Stomach smooth muscle (tissue), 2 donors: ENCODE data around the gene ZNF785.
"Not testable (repeated sequence)": the region's sequence is repeated elsewhere in the genome, so short reads cannot be mapped to it uniquely, and the experiment has no call there.

Experiments used
- H3K27ac ChIP-seq: one replicate; pipeline ENCODE4 v1.7.0; 2013; ENCODE audit warnings: mild to moderate bottlenecking, low read length, inconsistent platforms
- H3K27me3 ChIP-seq, 2 donors: one replicate each; pipeline ENCODE4 v1.7.0; 2013; ENCODE audit warnings: low read length in 2 of 2; ENCODE audit not compliant: insufficient read depth in 2 of 2, control insufficient read depth in 1 of 2
- H3K36me3 ChIP-seq, 2 donors: one replicate each; pipeline ENCODE4 v1.7.0; 2013; ENCODE audit warnings: low read length in 2 of 2; ENCODE audit not compliant: control insufficient read depth in 2 of 2, insufficient read depth in 2 of 2
- H3K4me1 ChIP-seq: one replicate; pipeline ENCODE4 v1.7.0; 2013; ENCODE audit warnings: low read length; ENCODE audit not compliant: control insufficient read depth, insufficient read depth
- H3K4me3 ChIP-seq, 2 donors: one replicate each; pipeline ENCODE4 v1.7.0; 2013; ENCODE audit warnings: low read length in 2 of 2
- H3K9ac ChIP-seq, 2 donors: one replicate each; pipeline ENCODE4 v1.7.0; 2013; ENCODE audit warnings: low read length in 2 of 2, mild to moderate bottlenecking in 1 of 2
- H3K9me3 ChIP-seq, 2 donors: one replicate each; pipeline ENCODE4 v1.7.0; 2013; ENCODE audit warnings: low read length in 2 of 2; ENCODE audit not compliant: control insufficient read depth in 2 of 2
- donor health status: healthy.
- donor health status: Pancreatic carcinoma.

The ZNF785 gene

DNA sequence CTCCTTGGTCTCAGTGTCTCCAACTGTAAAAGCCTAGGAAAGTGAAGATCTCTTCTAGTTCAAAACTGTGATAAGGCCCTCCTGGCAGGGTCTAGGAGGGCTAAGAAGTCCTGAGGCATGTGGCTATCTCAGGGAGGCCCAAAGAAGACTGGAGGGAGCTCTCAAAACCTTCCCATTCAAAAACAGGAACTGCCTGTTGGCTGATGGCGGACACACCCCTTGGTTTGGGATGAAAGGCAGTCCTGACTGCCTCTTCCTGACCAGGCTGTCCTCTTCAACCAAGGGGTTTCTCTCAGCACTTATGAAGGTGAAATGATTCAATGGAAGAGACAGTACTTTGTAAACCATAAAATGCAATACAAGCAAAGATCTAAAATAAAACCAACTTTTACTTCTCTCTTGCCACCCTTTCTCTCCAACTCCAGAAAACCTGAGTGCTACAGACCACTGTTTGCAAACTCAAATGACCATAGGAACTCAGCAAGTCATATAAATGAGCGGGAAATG is 32.1 kb downstream of the ZNF785 start:
- no peak overlapping the region for H3K27ac ChIP-seq
- no peak overlapping the region for H3K4me3 ChIP-seq
- H3K27me3 ChIP-seq: no peaks in the 10 kb centered on the region
- no peak overlapping the region for H3K9ac ChIP-seq
- no peaks in the 10 kb centered on the region for H3K9me3 ChIP-seq
- peaks cover 0 to 8% of the 10 kb centered on the region in 2 donors for H3K36me3 ChIP-seq
- peaks cover 9% of the 10 kb centered on the region for H3K4me1 ChIP-seq

DNA sequence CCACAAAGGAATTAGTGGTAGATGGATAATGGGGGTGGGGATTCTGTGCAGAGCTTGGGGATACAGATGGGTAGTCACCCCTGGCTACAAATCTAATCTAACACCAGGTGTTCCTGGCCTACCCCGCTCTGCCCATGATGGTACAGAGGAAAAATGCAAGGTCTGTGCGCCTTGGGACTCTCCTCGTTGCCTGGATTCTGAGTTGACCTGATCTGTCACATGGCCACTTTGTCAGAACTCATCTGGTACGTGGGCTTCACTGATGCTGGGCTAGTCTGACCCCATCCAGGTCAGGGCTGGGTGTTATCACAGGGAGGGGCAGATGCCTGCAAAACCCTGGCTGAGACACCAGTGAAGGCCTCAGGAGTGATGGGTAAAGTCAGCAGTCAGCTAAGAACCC is 32.5 kb downstream of the ZNF785 start:
- H3K27ac ChIP-seq: no peak overlapping the region
- peaks cover 0 to 8% of the 10 kb centered on the region in 2 donors for H3K36me3 ChIP-seq
- peaks cover 9% of the 10 kb centered on the region for H3K4me1 ChIP-seq
- H3K4me3 ChIP-seq: no peak overlapping the region
- no peaks in the 10 kb centered on the region for H3K27me3 ChIP-seq
- H3K9ac ChIP-seq: no peak overlapping the region
- H3K9me3 ChIP-seq: no peaks in the 10 kb centered on the region

DNA sequence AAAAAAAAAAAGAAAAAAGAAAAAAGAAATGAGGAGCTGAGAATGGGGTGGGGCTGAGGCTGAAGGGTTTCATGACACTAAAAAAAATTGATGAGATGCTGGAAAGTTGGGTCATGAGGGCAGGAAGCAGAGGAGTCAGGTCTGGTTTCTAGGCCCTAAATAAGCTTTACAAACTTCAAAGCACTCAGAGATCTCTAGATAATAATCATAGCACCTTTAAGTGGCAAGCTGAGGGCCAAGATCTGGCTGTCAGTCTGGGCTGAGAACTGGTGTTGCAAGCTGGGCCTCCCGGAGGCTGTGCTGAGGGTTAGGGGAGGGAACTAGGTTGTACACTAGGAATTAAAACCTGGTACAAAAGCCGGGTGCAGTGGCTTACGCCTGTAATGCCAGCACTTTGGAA is 33.7 kb downstream of the ZNF785 start:
- Histone ChIP-seq H3K4me3 (no peak overlapping the region), H3K36me3 (peaks cover 0 to 8% of the 10 kb centered on the region in 2 donors), H3K9me3 (no peaks in the 10 kb centered on the region), H3K27ac (no peak overlapping the region), H3K27me3 (no peaks in the 10 kb centered on the region), H3K9ac (no peak overlapping the region), H3K4me1 (no peaks in the 10 kb centered on the region)

DNA sequence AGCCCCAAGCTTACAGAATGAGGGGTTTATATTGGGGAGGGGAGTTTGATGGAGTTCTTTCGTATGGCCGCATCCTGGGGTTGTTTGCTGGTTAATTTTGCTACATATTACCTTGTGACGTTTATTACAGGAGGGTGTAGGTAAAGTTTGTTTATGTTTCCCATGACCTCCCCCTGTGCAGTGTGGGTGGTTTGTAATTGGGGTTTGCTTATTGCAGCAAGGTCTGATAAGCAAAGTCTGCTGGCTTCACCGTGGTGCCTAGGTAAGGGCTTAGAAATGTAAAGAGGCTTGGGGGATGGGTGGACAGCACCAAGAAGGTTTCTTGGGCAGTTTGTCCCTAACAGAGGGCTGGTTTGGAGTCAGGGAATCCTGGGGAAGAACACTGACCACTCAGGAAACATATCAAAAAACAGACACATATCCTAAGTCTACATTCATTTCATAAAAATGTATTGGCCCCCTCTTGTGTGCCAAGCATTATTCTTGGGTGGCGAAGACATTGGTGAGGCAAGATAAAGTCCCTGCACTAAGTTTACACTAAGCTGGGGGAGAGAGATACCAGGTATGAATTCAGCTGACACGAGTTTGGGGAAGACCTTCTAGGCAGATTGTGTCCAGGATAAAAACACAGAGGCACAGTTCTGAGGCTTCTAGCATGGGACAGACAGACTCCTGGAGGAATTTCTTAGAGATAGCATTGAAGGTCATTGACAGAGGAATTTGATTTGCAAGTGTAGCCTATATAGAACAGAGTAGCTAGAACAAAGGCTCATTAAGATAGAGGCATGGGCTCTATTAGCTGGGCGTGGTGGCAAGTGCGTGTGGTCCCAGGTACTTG is 36.9 kb downstream of the ZNF785 start:
- no peak overlapping the region for H3K27ac ChIP-seq
- no peak overlapping the region for H3K4me3 ChIP-seq
- no peak overlapping the region for H3K9ac ChIP-seq
- H3K9me3 ChIP-seq: no peaks in the 10 kb centered on the region
- no peaks in the 10 kb centered on the region for H3K4me1 ChIP-seq
- H3K27me3 ChIP-seq: no peaks in the 10 kb centered on the region
- H3K36me3 ChIP-seq: peaks cover 0 to 4% of the 10 kb centered on the region in 2 donors

DNA sequence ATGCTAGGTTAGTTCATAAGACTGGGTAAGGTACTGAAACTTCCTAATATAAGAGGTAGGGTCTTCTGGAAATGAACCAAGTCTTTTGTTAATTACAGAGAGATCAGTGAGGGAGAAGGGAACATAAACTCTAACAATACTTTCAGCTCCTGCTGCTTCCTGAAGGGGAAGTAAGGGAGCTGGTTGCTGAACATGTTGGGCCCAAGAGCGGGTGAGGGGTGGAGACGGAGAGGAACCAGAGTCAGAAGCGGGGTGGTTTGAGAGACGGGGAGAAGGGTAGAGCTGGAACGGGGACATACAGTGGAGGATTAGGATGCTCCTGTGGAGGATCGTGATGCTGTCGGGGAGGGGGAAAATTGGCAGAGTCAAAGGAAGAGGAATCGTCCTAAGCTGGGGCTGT is 39.4 kb downstream of the ZNF785 start:
- Histone ChIP-seq H3K4me1 (no peaks in the 10 kb centered on the region), H3K36me3 (no peaks in the 10 kb centered on the region), H3K9ac (no peak overlapping the region), H3K4me3 (no peak overlapping the region), H3K27me3 (no peaks in the 10 kb centered on the region), H3K9me3 (no peaks in the 10 kb centered on the region), H3K27ac (no peak overlapping the region)

DNA sequence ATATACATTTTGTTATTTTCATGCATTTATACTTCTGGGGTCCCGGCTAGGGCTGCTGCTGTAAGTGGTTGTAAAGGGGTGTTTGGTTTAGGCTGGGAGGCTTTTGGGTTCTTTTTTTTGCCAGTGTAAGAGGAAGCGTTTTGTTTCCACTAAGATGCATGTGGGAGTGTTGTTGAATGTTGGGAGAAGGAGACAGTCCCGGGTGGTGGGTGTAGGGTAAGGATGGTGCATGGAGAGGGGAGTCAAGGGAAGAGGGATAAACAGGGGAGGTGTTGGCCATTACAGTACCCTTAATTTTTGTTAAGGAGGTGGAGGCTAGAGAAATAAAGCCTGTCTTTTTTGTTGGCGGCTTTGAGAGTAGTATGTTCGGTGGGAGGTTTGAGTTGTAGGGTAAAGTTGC is 42.4 kb downstream of the ZNF785 start:
- no peak overlapping the region for H3K4me3 ChIP-seq
- H3K27ac ChIP-seq: no peak overlapping the region
- no peak overlapping the region for H3K9ac ChIP-seq
- H3K9me3 ChIP-seq: no peaks in the 10 kb centered on the region
- no peaks in the 10 kb centered on the region for H3K27me3 ChIP-seq
- no peaks in the 10 kb centered on the region for H3K4me1 ChIP-seq
- H3K36me3 ChIP-seq: no peaks in the 10 kb centered on the region

DNA sequence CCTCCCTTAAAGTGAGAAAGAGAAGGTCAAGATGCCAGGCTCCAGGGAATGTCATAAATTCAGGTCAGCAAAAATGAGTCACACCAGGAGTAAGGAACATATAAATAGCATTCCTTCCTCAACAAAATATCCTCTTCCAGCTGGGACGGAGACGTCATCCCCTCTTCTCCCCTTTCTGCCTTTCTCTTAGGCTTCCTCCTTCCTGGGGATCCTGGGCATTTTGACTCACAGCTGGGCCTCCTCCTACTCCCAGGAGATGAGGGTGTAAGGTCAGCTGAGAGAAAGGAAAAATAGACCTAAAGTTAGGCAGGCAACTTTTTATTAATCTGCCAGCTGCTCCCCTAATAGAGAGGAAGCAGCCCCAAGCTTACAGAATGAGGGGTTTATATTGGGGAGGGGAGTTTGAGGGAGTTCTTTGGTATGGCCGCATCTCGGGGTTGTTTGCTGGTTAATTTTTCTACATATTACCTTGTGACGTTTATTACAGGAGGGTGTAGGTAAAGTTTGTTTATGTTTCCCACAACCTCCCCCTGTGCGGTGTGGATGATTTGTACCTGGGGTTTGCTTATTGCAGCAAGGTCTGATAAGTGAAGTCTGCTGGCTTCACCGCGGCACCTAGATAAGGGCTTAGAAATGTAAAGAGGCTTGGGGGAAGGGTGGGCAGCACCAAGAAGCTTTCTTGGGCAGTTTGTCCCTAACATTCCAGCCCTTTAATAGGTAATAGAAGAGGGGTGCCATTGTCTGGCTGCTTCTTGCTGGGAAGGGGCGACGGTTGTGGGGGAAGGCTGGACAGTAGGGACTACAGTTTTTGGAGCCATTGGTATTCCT is 43.8 kb downstream of the ZNF785 start:
- Histone ChIP-seq H3K9me3 (no peaks in the 10 kb centered on the region), H3K27ac (no peak overlapping the region), H3K4me3 (no peak overlapping the region), H3K9ac (no peak overlapping the region), H3K27me3 (no peaks in the 10 kb centered on the region), H3K36me3 (no peaks in the 10 kb centered on the region), H3K4me1 (no peaks in the 10 kb centered on the region)

DNA sequence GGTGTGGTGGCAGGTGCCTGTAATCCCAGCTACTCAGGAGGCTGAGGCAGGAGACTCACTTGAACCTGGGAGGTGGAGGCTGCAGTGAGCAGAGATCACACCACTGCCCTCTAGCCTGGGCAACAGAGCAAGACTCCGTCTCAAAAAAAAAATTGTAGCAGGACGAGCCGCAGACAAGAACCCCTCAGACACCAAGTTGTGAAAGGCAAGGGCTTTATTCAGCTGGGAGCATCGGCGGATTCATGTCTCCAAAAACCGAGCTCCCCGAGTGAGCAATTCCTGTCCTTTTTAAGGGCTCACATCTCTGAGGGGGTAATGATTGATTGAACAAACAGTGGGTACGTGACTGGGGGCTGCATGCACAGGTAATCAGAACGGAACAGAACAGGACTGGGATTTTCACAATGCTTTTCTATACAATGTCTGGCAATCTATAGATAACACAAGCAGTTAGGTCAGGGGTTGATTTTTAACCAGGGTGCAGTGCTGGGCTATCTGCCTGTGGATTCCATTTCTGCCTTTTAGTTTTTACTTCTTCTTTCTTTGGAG is 44.5 kb downstream of the ZNF785 start:
- not testable (repeated sequence) for H3K9ac ChIP-seq, H3K27ac ChIP-seq, H3K27me3 ChIP-seq, H3K4me1 ChIP-seq, H3K4me3 ChIP-seq, H3K36me3 ChIP-seq, H3K9me3 ChIP-seq

DNA sequence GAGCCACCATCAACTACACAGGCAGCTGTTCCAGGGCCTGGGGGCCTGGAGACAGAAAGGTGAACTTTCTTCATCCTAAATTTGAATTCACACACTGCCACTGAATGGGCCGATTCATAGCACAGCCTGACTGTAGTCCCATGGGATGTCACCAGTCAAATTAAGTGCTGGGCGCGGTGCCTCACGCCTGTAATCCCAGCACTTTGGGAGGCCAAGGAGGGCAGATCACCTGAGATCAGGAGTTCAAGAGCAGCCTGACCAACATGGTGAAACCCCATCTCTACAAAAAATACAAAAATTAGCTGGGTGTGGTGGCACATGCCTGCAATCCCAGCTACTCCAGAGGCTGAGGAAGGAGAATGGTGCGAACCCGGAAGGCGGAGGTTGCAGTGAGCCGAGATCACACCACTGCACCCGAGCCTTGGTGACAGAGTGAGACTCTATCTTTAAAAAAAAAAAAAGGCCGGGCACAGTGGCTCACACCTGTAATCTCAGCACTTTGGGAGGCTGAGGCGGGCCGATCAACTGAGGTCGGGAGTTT is 45.4 kb downstream of the ZNF785 start:
- H3K27me3 ChIP-seq, H3K4me3 ChIP-seq, H3K36me3 ChIP-seq, H3K27ac ChIP-seq, H3K9ac ChIP-seq, H3K9me3 ChIP-seq, H3K4me1 ChIP-seq: not testable (repeated sequence)

DNA sequence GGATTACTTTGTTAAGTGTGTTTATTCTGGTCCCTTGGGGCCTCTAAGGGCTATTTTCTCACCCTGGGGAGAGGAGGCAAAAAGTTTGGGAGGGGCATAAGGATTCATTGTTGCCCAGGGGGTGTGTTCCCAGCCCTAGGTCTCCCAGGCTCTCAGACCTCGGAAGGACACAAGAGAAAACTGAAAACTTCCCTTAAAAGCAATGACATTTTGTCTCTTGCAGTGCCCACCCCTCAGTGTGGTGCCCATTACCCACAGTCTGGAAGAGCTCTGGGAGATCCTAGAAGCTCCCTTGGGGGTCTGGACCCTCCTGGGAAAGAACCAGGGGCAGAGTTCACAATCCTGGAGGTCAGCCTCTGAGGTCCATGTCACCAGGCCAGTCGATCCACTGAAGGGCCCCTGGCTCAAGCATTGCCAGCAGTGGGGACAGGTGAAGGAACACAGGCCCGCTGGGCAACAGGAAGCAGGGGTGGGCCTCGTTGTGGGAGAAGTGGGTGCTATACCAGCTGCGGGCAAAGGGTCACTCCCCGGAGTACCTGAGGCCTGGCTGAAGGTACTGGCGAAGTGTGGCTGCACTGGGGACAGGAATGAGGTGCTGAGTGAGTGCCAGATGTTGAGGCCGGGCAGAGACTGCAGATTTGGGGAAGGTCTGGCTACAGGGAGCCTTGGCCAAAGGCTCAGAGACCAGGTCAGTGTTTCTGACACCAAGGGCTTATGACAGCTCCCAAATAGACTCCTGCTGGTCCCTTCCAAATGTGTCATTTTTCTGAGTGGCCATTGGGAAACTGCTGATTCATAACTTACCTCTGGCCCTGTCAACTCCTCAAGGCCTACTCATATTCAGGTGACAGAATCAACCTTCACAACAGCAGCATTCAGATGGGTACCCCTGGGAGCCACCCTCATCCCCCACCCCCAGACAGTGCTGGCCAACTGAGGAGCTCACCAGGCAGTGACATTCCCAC is 46.2 kb downstream of the ZNF785 start:
- peaks cover 9% of the 10 kb centered on the region for H3K4me1 ChIP-seq
- H3K27me3 ChIP-seq: no peaks in the 10 kb centered on the region
- no peaks in the 10 kb centered on the region for H3K9me3 ChIP-seq
- H3K27ac ChIP-seq: no peak overlapping the region
- H3K36me3 ChIP-seq: no peaks in the 10 kb centered on the region
- H3K9ac ChIP-seq: no peak overlapping the region
- no peak overlapping the region for H3K4me3 ChIP-seq
